ENCODE data around the gene RAP2A. TPM values are rescaled to one million over a fixed set of nuclear protein-coding genes. Genes with fewer than 3 reads are reported as not detected.

RAP2A gene
- total RNA-seq, 1 donor from 2014 or later, result 70.9 TPM

- no peak overlapping the region for H3K4me3 Mint-ChIP-seq
- TF ChIP-seq EZH2 (IDR thresholded peaks at IDR 0.05) (no peak), EZH2phosphoT487 (IDR thresholded peaks at IDR 0.05) (no peak), CTCF (IDR thresholded peaks at IDR 0.05) (no peak)
- Histone ChIP-seq H3K36me3 (no peaks in the 10 kb centered on the region), H2AFZ (replicated peaks) (no peak overlapping the region), H3K4me3 (no peak overlapping the region), H3K27ac (no peak overlapping the region), H3K4me2 (no peak overlapping the region), H3K9me3 (ENCODE audit: low read depth) (no peaks in the 10 kb centered on the region), H3F3A (ENCODE audit: low read depth) (no peaks in the 10 kb centered on the region), H3K79me2 (ENCODE audit: low read depth) (no peaks in the 10 kb centered on the region), H3K9ac (no peak overlapping the region), H4K20me1 (ENCODE audit: low read depth) (no peaks in the 10 kb centered on the region), H3K27me3 (no peaks in the 10 kb centered on the region), H3K4me1 (no peaks in the 10 kb centered on the region)
- H3K27me3 Mint-ChIP-seq (ENCODE audit: insufficient read depth, low read depth), result peaks cover 2% of the 10 kb centered on the region
- no peak for DNase-seq (ENCODE audit: low spot score)
- no peaks in the 10 kb centered on the region for H3K9me3 Mint-ChIP-seq
- H3K4me1 Mint-ChIP-seq, result no peaks in the 10 kb centered on the region
- no peaks in the 10 kb centered on the region for H3K36me3 Mint-ChIP-seq
- no peak overlapping the region for H3K27ac Mint-ChIP-seq
Measured at GRCh38 chr13:97502706-97503105, 68.7 kb downstream of the RAP2A start.

DNA sequence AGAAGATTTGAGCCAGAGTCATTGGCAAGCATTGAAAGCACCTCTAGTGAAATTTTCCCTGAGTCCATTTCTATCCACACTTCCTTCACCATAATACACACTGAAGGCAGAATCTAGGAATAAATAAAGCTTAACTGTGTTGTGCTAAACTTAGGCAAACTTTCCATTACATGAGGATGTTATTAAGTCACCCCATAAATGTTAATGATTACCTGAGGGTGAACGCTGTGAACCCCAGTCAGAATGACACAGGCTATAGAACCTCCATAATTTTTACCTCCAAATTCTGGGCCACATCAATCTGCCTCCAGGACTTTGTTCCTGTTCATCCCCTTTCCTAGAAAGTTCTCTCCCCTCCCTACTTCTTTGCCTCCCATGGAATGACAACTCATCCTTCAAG is 71.0 kb downstream of the RAP2A start:
- Mint-ChIP-seq H3K27me3 (ENCODE audit: insufficient read depth, low read depth) (peaks cover 2% of the 10 kb centered on the region), H3K4me1 (no peaks in the 10 kb centered on the region)
- H3K4me1 ChIP-seq, result no peaks in the 10 kb centered on the region

GRCh38 chr13:97506511-97506910 is 72.5 kb downstream of the RAP2A start:
- Mint-ChIP-seq H3K4me1 (no peaks in the 10 kb centered on the region), H3K36me3 (no peaks in the 10 kb centered on the region), H3K27ac (no peak overlapping the region), H3K9me3 (peaks cover 12% of the 10 kb centered on the region), H3K4me3 (no peak overlapping the region), H3K27me3 (ENCODE audit: insufficient read depth, low read depth) (peaks cover 2% of the 10 kb centered on the region)
- TF ChIP-seq EZH2phosphoT487 (IDR thresholded peaks at IDR 0.05) (no peak), EZH2 (IDR thresholded peaks at IDR 0.05) (no peak), CTCF (IDR thresholded peaks at IDR 0.05) (no peak)
- Histone ChIP-seq H3K9ac (no peak overlapping the region), H3K36me3 (no peaks in the 10 kb centered on the region), H3K4me3 (no peak overlapping the region), H3K4me2 (no peak overlapping the region), H2AFZ (replicated peaks) (no peak overlapping the region), H3F3A (ENCODE audit: low read depth) (no peaks in the 10 kb centered on the region), H3K27me3 (no peaks in the 10 kb centered on the region), H3K27ac (no peak overlapping the region), H3K79me2 (ENCODE audit: low read depth) (no peaks in the 10 kb centered on the region), H3K9me3 (ENCODE audit: low read depth) (no peaks in the 10 kb centered on the region), H4K20me1 (ENCODE audit: low read depth) (no peaks in the 10 kb centered on the region), H3K4me1 (no peaks in the 10 kb centered on the region)
- DNase-seq (ENCODE audit: low spot score), result no peak

More for the DNA sequence above, 71.0 kb downstream of the RAP2A start:
- H4K20me1 ChIP-seq (ENCODE audit: low read depth), result no peaks in the 10 kb centered on the region
- Mint-ChIP-seq H3K4me3 (no peak overlapping the region), H3K27ac (no peak overlapping the region), H3K36me3 (no peaks in the 10 kb centered on the region), H3K9me3 (peaks cover 3% of the 10 kb centered on the region)
- no peaks in the 10 kb centered on the region for H3K9me3 ChIP-seq (ENCODE audit: low read depth)
- no peaks in the 10 kb centered on the region for H3K79me2 ChIP-seq (ENCODE audit: low read depth)
- DNase-seq (ENCODE audit: low spot score), result no peak
- H3K4me2 ChIP-seq, result no peak overlapping the region
- no peaks in the 10 kb centered on the region for H3F3A ChIP-seq (ENCODE audit: low read depth)
- no peak for TF ChIP-seq CTCF (IDR thresholded peaks at IDR 0.05)
- no peak for TF ChIP-seq EZH2 (IDR thresholded peaks at IDR 0.05)
- TF ChIP-seq EZH2phosphoT487 (IDR thresholded peaks at IDR 0.05), result no peak
- H3K27ac ChIP-seq, result no peak overlapping the region
- H3K4me3 ChIP-seq, result no peak overlapping the region
- no peaks in the 10 kb centered on the region for H3K27me3 ChIP-seq
- H3K9ac ChIP-seq, result no peak overlapping the region
- no peaks in the 10 kb centered on the region for H3K36me3 ChIP-seq
- no peak overlapping the region for H2AFZ ChIP-seq (replicated peaks)

Data from neural progenitor cell (in vitro differentiated cells).